GM18907 (cell line): Measurements from ENCODE around the gene COL23A1.
"Not testable (repeated sequence)": the region's sequence is repeated elsewhere in the genome, so short reads cannot be mapped to it uniquely, and the experiment has no call there.

ENCODE experiments used
- ATAC-seq: cut with Tn5 transposase; IDR thresholded peaks from one replicate; pipeline ENCODE4 v1.9.1; 2021; ENCODE audit warnings: mild to moderate bottlenecking, moderate library complexity; ENCODE audit not compliant: unreplicated experiment

Gene COL23A1

GRCh38 chr5:178328826-178329730 is 261.1 kb downstream of the COL23A1 start:
- no peak for ATAC-seq

GRCh38 chr5:178327931-178328711 is 262.1 kb downstream of the COL23A1 start:
- ATAC-seq: no peak

DNA sequence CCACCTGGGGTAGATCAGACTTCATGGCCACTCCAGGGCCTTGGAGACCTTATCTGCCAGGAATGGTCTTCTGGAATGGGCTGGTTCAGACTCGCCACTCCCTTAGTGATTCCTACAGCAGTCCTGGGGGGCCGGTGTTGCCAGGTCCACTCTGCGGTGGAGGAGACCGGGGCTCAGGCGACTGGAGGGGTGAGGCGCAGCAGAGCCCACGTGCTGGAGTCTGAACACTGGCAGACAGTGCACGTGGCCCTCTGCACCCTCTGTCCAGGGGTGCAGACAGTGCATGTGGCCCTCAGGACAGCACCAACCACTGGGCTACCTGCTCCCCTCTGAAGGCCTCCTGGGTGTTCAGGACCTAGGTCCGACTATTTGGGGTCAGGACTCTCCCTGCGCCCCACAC is 262.7 kb downstream of the COL23A1 start:
- ATAC-seq: no peak

DNA sequence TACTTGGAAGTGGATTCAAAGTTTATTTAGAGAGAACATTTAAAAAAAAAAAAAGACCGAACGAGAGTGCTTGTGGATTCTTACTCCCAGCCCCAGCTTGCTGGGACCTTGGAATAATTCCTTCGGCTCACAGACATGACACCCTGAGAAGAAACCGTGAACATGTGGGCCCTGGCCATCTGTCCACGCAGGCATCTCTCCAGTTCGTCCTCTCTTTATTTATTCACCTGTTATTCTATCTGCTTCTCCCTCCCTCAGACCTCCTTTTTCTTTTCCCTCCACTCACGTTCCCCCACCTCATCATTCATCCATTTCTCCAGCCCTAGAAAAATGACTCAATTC is 263.8 kb downstream of the COL23A1 start:
- ATAC-seq: no peak

DNA sequence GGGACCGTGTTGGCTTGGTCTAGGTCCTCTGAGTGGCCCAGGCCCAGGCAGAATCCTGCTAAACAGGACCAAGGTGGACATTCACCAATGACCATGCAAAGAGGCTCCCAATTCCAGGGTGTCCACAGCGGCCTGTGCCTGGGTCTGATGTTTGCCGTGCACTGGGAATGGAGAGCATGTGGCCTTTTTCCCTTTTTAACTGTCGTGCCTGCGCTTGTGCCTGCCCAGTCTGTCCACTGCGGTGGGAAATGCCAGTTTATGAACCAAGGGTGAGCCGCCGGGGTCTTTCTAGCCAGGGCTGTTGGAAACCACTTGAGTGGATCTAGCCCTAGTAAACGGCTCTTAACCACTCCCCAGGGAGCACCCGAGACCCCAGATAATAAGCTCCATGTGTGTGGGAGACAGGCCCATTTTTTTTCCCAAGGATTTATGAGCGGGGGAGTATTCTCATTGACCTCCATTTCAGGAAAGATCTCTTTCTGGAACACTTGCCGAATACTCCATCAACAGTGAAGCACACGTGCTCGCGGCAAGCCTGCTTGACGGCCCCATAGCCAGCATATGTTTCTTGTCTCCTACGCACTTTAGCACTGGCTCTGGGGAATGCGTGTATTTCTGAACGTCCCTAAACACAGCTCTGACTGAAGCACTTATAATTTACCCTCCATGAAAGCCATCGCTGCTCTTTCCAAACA is 264.4 kb downstream of the COL23A1 start:
- no peak for ATAC-seq

DNA sequence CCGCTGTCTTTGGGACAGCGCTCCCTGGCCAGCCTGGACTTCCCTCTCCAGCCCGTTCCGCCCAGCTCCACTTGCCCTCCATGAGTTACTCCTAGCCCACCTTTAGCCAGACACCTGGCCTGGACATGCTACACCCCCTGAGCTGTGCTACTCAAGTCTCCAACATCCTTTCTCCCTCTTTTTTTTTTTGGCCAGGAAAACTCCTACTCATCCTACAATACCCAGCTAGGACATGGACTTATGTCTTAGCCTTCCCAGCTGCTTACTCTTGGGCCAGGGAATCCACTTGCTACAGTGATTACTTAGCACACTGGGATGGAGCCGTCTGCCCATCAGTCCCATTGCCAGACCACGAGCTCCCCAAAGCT is 264.9 kb downstream of the COL23A1 start:
- no peak for ATAC-seq

- ATAC-seq: no peak
These were observed 265.5 kb downstream of the COL23A1 start for GRCh38 chr5:178324481-178325310.

DNA sequence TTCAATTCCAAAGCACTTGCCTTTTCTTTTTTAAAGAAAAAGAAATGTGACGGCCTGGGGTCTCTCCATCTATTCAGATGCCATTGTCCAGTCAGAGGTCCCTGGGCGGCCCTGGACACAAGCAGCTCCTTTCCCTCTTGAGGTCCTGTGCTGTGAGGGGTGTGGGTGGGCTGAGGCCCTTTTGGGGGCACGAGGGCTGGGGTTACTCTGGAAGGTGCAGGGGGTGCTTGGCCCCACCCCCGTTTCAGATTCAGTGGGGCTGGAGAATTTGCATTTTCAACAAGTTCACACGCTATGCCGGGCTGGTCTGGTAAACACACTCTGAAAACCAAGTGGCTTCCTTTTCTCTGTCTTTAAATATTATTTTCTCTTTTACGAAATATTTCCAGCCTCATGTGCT is 266.2 kb downstream of the COL23A1 start:
- ATAC-seq: no peak

GRCh38 chr5:178323541-178323865 is 266.7 kb downstream of the COL23A1 start:
- ATAC-seq: no peak

DNA sequence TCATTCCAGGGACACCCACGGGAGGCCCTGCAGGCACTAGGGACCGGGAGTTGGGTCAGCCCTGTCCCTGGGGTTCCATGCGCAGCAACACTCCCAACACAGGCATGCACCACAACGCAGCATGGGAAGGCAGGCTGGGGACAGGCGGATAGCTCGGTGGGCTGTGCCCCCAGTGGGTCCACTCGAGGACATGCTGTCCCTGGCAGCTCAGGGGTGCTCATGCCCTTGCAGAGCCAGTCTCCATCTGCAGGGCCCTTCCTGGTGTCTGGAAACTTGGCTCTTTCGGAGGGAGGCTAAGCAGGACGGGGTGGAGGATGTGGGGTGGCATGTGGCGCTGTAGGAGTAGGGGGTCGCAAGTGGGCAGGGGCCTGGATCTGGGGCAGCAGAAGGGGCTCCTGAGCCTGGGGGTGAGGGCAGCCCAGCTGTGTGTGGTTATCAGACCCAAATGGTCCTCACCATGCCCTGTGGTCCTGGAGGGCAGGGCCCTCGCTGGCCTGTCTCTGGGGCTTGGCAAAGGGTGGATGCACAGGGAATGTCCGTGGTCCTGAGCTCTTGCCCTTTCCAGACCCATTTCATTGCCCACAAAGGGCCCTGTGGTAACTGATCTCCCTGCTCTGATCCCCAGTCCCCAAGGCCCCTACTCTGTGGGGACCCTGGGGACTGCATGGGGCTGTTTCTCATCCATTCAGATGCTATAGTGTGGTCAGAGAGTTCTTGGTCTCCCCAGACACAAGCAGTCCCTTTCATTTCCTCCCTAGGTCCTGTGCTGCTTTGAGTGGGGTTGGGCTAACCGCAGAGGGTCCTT is 267.3 kb downstream of the COL23A1 start:
- no peak for ATAC-seq

DNA sequence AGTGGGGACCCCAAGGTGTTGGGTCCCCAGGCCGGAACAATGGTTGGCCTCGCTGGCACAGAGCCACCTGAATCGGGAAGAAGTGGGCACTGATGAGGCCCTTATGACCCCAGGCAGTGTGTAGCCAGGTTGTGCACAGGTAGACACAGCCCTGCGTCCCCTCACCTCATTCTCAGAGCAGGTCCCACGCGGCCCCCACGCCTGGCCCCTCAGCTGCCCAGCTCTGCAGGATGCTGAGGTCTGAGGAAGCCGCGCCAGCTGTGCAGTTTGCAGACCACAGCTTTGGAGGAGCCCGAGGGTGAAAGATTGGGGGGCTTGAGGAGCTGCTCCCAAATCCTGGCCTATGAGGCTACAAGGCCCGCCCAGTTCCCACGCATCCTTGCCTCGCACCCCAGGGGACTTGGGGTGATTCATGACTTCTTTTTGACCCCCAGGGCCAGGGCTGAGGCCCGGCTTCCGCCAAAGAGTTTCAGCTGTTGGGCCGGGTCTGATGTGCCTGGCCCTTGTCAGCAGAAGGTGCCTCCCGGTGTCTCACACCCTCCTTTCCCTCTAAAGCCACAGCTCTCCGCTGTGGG is 269.8 kb downstream of the COL23A1 start:
- no peak for ATAC-seq

DNA sequence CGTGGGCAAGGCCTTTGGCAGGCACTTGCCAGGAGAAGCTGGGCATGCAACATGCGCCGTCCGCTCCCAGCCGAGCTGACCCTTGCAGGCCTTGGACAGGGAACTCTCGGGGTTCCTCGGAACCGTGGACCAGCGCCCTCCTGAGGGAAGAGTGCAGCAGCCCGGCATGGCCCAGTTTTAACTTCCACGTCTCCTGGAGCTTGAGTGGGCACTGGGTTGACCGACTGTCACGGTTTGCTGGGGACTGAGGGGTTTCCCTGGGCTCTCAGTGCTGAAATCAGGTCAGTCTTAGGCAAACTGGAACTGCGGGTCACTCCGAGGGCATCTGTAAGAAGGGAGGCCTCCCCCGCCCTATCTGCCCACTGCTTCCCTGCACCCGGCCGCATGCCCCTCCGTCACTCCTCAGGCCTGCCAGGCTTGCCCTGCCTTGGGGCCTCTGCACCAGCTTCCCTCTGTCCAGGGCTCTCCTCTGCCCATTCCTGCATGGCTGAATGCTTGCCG is 270.6 kb downstream of the COL23A1 start:
- ATAC-seq: no peak

GRCh38 chr5:178318893-178319292 is 271.3 kb downstream of the COL23A1 start:
- no peak for ATAC-seq

- ATAC-seq: no peak
These were observed 271.8 kb downstream of the COL23A1 start for GRCh38 chr5:178318382-178318781.

- ATAC-seq: not testable (repeated sequence)
These were observed 272.5 kb downstream of the COL23A1 start for GRCh38 chr5:178317727-178318126.

- ATAC-seq: no peak
These were observed 275.0 kb downstream of the COL23A1 start for GRCh38 chr5:178314961-178315820.

DNA sequence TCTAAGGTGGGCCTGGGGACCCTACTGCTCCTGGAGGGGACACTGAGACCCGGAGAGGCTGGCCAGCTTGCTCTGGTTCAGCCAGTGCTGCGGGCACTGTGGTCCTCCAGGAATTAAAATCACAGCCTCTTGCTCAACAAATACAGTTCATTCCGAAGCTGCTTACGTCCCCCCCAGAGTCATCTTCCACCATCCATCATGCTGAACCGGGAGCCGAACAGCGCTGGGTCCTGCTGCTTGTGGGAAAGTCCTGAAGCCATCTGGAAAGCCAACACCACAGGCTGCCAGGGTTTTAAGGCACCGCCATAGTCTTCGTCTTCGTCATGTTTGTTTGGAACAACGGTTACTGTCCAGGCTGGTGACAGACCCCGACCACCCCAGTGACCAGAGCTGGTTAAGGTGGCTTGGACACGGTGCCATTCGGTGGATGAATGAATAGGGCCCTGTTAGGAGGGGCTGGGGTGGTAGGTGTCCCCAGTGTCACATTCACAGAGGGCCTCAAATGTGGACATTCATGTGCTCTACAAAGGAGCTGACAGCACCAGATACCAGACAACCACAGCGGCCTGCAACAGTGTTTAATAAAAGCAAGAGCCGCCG is 276.0 kb downstream of the COL23A1 start:
- no peak for ATAC-seq

DNA sequence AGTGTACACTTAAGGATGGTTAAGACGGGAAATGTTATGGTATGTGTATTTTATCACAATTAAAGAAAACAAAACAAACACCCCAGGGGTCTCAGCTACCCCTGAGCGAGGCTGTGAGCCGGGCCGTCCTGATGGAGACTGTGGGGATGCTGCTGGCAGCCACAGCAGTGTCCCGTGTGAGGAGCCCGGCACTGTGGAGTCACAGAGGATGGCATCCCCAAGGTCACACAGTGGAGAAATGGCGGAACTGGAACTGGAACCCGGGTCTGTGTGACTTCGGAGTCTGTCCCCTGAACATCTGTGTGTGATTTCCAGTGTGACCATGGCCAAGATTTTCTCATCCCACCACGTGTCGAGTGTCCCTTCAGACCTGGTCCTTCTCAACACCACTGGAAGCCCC is 276.9 kb downstream of the COL23A1 start:
- no peak for ATAC-seq
